Measurements from ENCODE around the gene ABCC11. TPM values are rescaled to one million over a fixed set of nuclear protein-coding genes. Genes with fewer than 3 reads are reported as not detected.

The ABCC11 gene
- total and polyA plus RNA-seq, 2 of the 13 experiments (the other 11 are each of a cell fraction or from before 2014, with no cell fraction given): 1.0 to 1.4 TPM

DNA sequence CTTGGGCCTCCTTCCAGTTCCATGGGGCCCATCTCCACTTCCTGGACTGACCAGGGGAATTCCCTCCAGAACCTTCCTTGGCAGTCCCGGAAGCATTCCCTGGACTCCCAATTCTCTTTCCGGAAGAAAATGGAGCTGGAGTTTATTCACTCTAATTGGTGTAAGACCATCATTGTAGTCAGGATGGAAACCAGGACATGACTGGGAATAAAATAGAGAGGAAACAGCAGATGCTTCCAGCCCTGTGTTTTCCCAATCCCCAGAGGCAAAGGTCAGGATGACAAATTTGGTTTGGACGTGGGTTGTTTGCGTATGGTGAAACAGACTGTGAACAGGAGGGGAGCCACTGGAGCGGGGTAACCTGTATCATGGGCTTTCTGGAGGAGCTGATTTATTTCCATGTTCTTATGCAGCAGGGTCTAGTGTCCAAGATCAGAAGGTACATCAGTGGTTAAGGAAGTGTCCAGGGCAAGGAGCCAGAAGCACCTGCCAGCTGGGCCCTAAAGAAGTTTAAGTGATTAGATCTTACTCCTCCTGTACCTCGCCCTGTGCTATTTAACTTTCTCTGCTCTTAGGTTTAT is 11.7 kb downstream of the ABCC11 start (continued):
- no peak; the same call in 1 of the 2 replicates for TF ChIP-seq KDM5A (IDR thresholded peaks at IDR 0.05; ENCODE audit: borderline replicate concordance, low read length)
- peak; percentile 84; the same call in 1 of the 2 replicates for TF ChIP-seq ZNF512B (CRISPR knock-in tag; IDR thresholded peaks at IDR 0.05; ENCODE audit: borderline replicate concordance)
- no peak for TF ChIP-seq TOPORS (CRISPR knock-in tag; IDR thresholded peaks at IDR 0.05)
- TF ChIP-seq ZNF720 (CRISPR knock-in tag; IDR thresholded peaks at IDR 0.05): no peak
- TF ChIP-seq TMF1 (CRISPR knock-in tag; IDR thresholded peaks at IDR 0.05; ENCODE audit: low read depth): no peak
- peak; percentile 17 for TF ChIP-seq TBL1XR1 (IDR thresholded peaks at IDR 0.05; ENCODE audit: borderline replicate concordance, low read length, partially characterized antibody)
- TF ChIP-seq, protein P1, sequence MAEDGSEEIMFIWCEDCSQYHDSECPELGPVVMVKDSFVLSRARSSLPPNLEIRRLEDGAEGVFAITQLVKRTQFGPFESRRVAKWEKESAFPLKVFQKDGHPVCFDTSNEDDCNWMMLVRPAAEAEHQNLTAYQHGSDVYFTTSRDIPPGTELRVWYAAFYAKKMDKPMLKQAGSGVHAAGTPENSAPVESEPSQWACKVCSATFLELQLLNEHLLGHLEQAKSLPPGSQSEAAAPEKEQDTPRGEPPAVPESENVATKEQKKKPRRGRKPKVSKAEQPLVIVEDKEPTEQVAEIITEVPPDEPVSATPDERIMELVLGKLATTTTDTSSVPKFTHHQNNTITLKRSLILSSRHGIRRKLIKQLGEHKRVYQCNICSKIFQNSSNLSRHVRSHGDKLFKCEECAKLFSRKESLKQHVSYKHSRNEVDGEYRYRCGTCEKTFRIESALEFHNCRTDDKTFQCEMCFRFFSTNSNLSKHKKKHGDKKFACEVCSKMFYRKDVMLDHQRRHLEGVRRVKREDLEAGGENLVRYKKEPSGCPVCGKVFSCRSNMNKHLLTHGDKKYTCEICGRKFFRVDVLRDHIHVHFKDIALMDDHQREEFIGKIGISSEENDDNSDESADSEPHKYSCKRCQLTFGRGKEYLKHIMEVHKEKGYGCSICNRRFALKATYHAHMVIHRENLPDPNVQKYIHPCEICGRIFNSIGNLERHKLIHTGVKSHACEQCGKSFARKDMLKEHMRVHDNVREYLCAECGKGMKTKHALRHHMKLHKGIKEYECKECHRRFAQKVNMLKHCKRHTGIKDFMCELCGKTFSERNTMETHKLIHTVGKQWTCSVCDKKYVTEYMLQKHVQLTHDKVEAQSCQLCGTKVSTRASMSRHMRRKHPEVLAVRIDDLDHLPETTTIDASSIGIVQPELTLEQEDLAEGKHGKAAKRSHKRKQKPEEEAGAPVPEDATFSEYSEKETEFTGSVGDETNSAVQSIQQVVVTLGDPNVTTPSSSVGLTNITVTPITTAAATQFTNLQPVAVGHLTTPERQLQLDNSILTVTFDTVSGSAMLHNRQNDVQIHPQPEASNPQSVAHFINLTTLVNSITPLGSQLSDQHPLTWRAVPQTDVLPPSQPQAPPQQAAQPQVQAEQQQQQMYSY (CRISPR knock-in tag; IDR thresholded peaks at IDR 0.05): 0 out of 2 replicates have a peak, but pooled peaks have one; percentile 22
- TF ChIP-seq ZSCAN9 (CRISPR knock-in tag; IDR thresholded peaks at IDR 0.05; ENCODE audit: borderline replicate concordance): peak; percentile 65; the same call in 1 of the 2 replicates
- peak; percentile 31; the same call in 1 of the 2 replicates for TF ChIP-seq HMG20A (CRISPR knock-in tag; IDR thresholded peaks at IDR 0.05; ENCODE audit: borderline replicate concordance)
- no peak for TF ChIP-seq ZBTB44 (CRISPR knock-in tag; IDR thresholded peaks at IDR 0.05)
- TF ChIP-seq, protein P2, sequence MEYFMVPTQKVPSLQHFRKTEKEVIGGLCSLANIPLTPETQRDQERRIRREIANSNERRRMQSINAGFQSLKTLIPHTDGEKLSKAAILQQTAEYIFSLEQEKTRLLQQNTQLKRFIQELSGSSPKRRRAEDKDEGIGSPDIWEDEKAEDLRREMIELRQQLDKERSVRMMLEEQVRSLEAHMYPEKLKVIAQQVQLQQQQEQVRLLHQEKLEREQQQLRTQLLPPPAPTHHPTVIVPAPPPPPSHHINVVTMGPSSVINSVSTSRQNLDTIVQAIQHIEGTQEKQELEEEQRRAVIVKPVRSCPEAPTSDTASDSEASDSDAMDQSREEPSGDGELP (IDR thresholded peaks at IDR 0.05; ENCODE audit: borderline replicate concordance, low read depth): no peak
- no peak for TF ChIP-seq HHEX (CRISPR knock-in tag; IDR thresholded peaks at IDR 0.05)
- no peak for TF ChIP-seq ZNF550 (CRISPR knock-in tag; IDR thresholded peaks at IDR 0.05; ENCODE audit: borderline replicate concordance)
- no peak for TF ChIP-seq IKZF1 (IDR thresholded peaks at IDR 0.05)
- peak; percentile 87 for TF ChIP-seq HNF4A (CRISPR knock-in tag; IDR thresholded peaks at IDR 0.05)
- no peak for TF ChIP-seq ZSCAN20 (CRISPR knock-in tag; IDR thresholded peaks at IDR 0.05; ENCODE audit: borderline replicate concordance)
- no peak for TF ChIP-seq SOX6 (IDR thresholded peaks at IDR 0.05)
- TF ChIP-seq SOX6 (CRISPR knock-in tag; IDR thresholded peaks at IDR 0.05): peak; percentile 65

Measured in HepG2 (cell line).